Epithelial cell of proximal tubule (primary cell): ENCODE data around the gene VRK1. TPM values are rescaled to one million over a fixed set of nuclear protein-coding genes. Genes with fewer than 3 reads are reported as not detected.

Experiments
- DNase-seq: peaks from one replicate; pipeline ENCODE4 v3.0.0-alpha.2; 2011; ENCODE audit warnings: low read depth
- H3K4me3 ChIP-seq: 2 replicates; pipeline ENCODE4 v1.5.1; 2011; ENCODE audit warnings: low read depth, mild to moderate bottlenecking, low read length
- CTCF ChIP-seq: conservative IDR thresholded peaks from 2 replicates; pipeline ENCODE4 v1.5.1; 2012; ENCODE audit warnings: low read depth, mild to moderate bottlenecking, low read length
- total RNA-seq: library from RNA; depleted of rRNA; stranded (reverse); fragments of >200 nt; gene quantifications from 2 replicates; pipeline ENCODE4 v1.2.3, GENCODE V29; 2015

VRK1 gene
- total RNA-seq, 1 donor from 2014 or later: 47.3 TPM

- no peak for TF ChIP-seq CTCF
- no peak for DNase-seq
- no peak overlapping the region for H3K4me3 ChIP-seq
Measured at GRCh38 chr14:96903444-96904023, 106.4 kb downstream of the VRK1 start.

GRCh38 chr14:96904201-96904600, 107.0 kb downstream of the VRK1 start:
- no peak for DNase-seq
- H3K4me3 ChIP-seq: no peak overlapping the region
- no peak for TF ChIP-seq CTCF

GRCh38 chr14:96905065-96905464, 107.9 kb downstream of the VRK1 start:
- TF ChIP-seq CTCF: no peak
- no peak for DNase-seq
- H3K4me3 ChIP-seq: no peak overlapping the region

- no peak for DNase-seq
- no peak for TF ChIP-seq CTCF
Measured at GRCh38 chr14:96905825-96906224, 108.6 kb downstream of the VRK1 start.

GRCh38 chr14:96906434-96906833, 109.3 kb downstream of the VRK1 start:
- no peak overlapping the region for H3K4me3 ChIP-seq
- TF ChIP-seq CTCF: no peak
- no peak for DNase-seq

More at GRCh38 chr14:96905825-96906224, 108.6 kb downstream of the VRK1 start:
- no peak overlapping the region for H3K4me3 ChIP-seq

- DNase-seq: no peak
- no peak overlapping the region for H3K4me3 ChIP-seq
- no peak for TF ChIP-seq CTCF
Measured at GRCh38 chr14:96909841-96910364, 112.7 kb downstream of the VRK1 start.
